NCI-H2227 treated with DMSO at 0.1 percent for 48 hours (cell line): ENCODE results near the gene COPG1.
A peak's percentile ranks its signal among the peaks of the same experiment; 100 is the strongest.

Source experiments
- DNase-seq: peaks from one replicate; lab custom pipeline; 2025; lab: John Stamatoyannopoulos, UW

COPG1 gene

DNA sequence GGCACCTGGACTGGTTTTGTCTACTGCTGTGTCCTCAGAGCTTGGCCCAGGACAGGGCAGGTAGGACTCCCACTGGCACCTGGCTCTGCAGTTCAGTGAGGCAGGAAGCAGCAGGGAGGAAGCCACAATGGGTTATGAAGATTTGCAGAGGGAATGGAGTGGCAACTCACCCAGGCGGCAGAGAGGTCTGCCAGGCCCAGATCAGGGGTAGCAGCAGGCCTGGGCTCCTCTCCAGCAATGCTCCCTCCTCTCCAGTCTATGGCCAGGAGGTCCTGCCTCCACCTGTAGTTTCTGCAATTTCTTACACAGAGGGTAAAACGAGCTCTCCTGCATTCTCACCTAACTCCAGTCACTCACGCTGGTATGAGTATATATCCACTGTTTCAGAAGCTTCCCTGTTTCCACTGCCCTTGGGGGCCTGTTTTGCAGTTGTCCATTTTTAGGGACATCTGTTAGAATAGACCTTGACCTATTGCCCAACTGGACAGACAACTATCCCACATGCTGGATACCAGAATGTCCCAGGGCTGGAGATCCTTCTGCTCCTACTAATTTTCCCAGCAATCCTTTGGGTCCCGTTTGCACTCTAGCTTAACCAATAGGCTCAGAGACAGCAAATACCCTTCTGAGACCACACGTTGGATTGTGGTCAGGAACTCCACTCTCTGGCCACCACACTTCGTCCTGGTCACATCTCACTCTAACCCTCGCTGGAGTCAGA is 64.4 kb downstream of the COPG1 start:
- no peak for DNase-seq

DNA sequence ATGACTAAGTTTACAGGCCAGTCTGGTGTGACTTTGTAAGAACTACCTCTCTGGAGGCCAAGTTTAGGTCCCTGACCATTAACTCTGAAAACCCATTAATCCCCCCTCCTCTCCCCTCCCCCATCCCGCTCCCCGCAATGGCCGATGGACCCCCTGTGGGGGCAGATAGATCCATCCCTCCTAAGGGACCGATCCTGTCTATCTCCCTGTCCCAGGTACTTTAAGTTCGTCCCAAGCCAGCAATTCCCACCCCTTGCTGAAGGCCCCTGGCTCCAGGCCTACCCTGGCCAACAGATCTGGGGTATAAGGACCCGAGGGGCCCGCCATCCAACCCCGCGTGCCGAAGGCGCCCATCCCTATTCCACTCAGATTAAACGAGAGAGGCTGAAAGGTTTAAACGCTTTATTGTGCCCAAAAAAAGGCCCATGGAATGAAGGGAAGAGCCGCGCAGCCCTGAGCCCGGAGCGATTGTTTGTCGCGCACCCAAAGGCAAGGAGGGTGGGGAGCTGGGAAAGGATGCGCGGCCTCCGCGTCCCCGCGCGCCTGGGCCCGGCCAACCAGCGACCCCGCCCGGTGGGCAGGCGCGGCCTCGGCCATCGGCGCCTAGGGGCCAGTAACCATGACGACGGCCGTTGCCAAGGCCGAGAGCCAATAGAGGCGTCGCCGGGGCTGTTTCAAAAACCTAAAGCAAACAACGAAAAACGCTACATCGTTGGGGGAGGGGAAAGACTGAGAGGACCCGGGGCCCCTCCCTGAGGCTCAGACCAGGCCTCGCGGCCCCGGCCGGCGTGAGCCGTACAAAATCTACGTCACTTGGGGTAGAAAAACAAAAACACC is 65.2 kb downstream of the COPG1 start:
- peak; percentile 82 for DNase-seq

DNA sequence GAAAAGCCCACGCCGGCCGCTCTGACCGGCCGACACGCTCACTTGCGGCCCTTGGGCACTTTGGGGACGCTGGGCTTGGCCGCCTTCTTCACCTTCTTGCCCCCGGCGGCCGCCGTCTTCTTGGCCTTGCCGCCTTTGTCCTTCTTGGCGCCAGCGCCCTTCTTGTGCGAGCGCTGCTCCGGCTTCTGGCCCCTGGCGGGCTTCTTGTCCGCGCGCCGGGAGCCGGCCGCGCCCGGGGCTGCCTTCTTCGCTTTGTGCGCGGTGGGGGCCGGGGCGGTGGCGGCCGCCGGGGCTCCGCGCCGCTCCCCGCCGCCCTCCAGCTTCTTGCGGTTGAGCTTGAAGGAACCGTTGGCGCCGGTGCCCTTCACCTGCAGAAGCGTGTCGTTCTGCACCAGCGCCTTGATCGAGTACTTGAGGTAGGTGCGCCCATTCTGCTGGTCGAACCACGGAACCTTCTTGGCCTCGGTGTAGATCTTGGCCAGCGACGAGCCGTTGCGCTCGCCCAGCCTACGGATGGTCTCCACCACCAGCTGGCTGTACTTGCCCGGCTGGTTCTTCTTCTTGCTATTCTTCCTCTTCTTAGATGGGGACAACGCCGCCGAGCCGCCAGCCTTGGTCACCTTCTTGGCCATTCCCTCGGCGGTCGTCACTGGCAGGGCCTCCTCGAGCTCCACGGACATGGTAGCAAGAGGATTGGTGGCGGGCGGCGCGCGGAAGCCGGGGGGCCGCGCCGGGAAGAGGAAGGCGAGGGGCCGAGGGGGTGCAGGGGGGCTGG is 66.0 kb downstream of the COPG1 start:
- no peak for DNase-seq

DNA sequence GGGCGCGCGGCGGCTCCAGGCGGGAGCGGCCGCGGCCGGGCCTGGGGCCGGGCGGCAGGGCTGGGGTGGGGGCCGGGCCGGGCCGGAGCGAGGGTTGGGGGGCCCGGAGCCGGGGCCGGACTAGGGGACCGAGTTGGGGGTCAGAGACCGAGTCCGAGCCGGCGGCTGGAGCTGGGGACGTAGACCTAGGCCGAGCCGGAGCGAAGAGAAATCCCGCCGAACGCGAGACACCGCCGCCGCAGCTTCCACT is 66.5 kb downstream of the COPG1 start:
- DNase-seq = no peak

DNA sequence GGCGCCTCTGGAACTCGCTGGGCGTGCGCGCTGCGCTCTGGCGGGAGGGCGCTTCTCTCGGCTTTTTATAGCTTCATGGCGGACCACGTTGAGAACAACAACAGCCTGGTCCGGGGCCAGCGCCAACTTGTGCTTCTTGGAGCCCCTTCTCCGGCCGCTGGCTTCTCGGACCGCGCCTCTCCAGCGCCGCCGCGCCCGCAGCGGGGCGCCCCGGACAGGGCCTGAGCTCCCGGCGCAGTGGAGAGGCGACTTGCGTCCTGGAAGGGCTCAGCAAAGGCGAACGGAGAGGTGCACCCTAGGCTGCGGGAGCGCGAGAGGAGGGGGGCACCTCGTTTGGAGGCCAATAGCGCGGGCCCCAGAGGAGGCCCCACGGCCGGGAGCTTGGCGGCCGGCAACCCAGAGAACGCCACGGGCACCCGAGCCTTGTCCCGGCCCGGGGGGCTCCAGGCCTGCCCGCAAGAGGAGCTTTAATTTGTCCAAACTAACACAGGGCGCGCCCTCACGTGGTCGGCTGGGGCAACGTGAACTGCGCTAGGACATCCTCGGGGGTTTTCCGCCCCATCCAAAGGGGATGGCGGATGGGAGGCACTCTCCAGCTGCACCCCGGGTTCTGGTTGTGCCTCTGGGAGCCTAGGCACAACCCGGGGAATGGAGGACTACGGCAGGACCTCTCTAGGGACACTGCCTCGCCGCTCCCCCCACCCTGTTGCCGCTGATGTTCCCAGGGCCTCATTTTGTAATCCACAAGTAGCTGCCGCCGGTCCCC is 67.0 kb downstream of the COPG1 start:
- peak; percentile 49 for DNase-seq

DNA sequence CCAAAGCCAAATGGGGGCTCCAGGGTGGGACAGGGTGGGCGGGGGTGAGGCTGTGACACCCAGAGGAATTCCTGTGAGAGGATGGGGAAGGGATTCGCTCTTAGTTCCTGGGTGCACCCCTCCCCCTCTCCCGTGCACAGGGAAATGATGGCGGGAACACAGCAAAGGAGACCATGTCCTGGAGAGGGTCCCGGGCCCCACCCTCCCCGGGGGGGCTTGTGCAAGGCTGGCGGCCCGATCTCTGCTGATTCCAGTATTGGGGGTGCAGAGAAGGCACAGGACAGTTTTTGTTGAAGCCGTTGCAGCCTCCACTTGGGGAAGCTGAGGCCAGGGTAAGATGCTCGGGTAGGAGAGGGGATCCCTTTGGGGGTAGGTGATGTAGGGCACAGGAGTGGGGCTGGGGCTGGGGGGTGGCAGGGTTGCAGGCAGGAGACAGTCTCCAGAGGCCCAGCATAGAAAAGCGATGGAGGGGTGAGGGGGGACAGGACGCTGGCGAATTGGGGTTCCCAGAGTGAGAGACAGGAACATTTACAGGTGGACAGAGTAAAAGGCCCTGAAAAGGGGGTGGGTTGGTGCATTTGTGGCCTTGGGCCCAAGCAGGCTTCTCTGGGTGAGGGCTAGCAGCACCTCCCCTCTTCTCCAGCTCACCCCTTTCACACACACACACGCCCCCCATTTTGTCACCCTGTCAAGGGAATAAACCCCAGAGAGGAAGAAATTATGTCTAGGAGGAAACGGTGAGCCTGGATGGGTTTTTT is 67.8 kb downstream of the COPG1 start:
- no peak for DNase-seq

- no peak for DNase-seq
Observed at GRCh38 chr3:129317848-129318247, 68.4 kb downstream of the COPG1 start.

DNA sequence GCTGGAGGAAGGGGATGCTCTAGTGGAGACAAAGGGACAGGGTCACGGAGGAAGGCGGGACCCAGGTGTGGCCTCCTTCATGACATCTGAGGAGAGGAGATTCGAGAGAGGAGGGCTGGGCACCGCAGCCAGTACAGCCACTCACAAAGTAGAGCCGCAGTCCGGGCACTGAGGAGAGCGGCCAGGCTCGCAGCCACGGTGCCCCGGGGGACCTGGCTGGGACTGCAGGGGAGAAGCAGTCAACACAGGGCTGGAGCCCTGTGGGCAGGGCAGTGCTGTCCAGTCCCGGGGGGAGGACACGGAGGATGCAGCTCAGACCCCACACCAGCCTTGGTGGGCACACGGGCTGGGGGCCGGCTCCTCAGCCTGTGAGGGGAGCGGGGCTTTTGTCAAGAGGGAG is 69.5 kb downstream of the COPG1 start:
- DNase-seq = no peak

DNA sequence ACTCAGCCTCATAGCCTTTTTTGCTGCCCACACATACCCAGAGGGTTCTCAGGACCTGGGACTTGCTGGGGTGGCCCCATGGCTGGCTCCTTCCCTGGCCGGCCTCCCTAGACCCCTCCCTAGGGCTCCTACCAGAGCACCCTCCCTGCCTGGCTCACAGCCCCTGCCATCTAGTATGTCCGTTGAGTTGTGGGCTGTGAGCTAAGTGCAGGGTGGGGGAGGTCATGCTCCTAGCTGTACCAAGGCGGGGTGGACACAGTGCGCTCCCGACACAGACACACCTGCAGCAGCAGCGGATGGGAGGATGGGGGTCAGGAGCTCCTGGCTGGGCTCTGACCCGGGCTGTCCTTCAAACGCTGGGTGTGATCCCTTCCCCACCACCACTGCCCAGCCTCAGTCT is 70.9 kb downstream of the COPG1 start:
- DNase-seq = no peak

- DNase-seq = no peak
Observed at GRCh38 chr3:129320825-129321487, 71.5 kb downstream of the COPG1 start.

DNA sequence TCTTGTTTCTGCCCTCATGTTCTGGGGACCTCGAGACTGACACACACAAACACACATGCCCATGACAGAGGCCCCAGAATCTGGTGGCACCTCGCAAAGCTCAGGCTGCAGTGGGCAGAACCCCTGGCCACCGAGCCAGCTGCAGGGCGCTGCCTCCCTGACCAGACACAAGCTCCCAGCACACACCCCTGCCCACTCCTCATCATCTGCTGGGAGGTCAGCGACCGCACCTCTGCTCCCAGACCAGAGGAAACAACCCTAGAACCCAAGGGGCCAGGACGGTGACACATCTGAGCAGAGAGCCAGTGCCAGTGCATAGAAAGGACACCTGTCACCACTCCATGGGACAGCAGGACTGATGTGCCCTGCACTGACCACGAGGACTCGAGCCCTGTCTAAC is 72.5 kb downstream of the COPG1 start:
- DNase-seq = no peak

GRCh38 chr3:129323651-129324294 is 74.4 kb downstream of the COPG1 start:
- no peak for DNase-seq

- no peak for DNase-seq
Observed at GRCh38 chr3:129324855-129325254, 75.4 kb downstream of the COPG1 start.

DNA sequence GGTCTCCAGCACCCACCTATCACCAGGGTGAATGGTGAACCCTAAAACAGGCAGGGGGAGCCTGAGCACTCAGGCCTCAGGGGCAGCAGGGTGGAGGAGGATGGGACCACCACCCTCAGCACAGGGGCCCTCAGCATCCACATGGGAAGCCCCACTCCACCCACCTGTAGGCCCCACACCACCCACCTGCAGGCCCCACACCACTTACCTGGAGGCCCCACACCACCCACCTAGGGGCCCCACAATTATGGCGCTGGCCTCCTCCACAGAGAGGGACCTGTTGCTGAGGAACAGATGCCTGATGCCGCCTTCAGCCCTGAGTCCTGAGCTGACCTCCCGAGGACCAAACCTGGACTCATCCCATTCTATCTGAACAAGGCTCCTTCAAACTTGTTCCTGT is 76.0 kb downstream of the COPG1 start:
- no peak for DNase-seq

GRCh38 chr3:129326138-129326537 is 76.7 kb downstream of the COPG1 start:
- DNase-seq = no peak

DNA sequence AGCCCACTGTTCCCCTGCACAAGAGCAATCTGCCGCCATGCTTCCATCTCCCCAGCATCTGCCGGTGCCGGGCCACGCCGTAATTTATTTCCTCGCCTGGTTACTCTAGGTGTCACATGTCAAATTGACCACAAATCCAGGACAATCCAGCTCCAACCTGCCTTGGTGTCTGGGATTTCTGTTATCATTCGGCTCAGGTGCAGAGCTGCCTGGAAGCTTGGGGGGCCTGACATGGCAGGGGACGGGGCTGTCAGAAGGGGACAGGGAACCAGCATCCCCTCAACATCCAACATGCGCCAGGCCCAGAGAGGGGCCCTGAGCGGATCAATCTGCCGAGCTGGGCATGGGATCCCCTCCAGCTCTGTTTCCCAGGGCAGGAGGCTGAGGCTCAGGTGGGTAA is 77.2 kb downstream of the COPG1 start:
- DNase-seq = no peak
